SK-N-SH treated with all-trans-retinoic acid at 6 μM for 48 hours (cell line): Measurements from ENCODE around the gene PJA2.

Experiments
- BACH2 ChIP-seq: fragments of 250-450 bp; sonication (Bioruptor Pico); IDR thresholded peaks from 2 replicates; pipeline ENCODE4 v1.9.0; 2021; ENCODE audit warnings: mild to moderate bottlenecking, borderline replicate concordance
- CREB5 ChIP-seq: fragments of 250-450 bp; sonication (Bioruptor Pico); IDR thresholded peaks from 2 replicates; pipeline ENCODE4 v1.5.1; 2020; ENCODE audit warnings: low read depth, mild to moderate bottlenecking, moderate library complexity
- ISL1 ChIP-seq: fragments of 250-450 bp; sonication (Bioruptor Pico); IDR thresholded peaks from 2 replicates; pipeline ENCODE4 v2.1.2; 2022; ENCODE audit warnings: mild to moderate bottlenecking, moderate library complexity
- PATZ1 ChIP-seq: fragments of 250-450 bp; sonication (Bioruptor Pico); IDR thresholded peaks from 2 replicates; pipeline ENCODE4 v1.8.0; 2020; ENCODE audit warnings: mild to moderate bottlenecking, moderate library complexity, borderline replicate concordance
- PPARA ChIP-seq: fragments of 250-450 bp; sonication (Bioruptor Pico); IDR thresholded peaks from 2 replicates; pipeline ENCODE4 v1.5.0; 2020; ENCODE audit warnings: mild to moderate bottlenecking, borderline replicate concordance
- RARB ChIP-seq: fragments of 250-450 bp; sonication (Bioruptor Pico); IDR thresholded peaks from 2 replicates; pipeline ENCODE4 v1.8.0; 2021; ENCODE audit warnings: mild to moderate bottlenecking, moderate library complexity
- SNAI2 ChIP-seq: fragments of 250-450 bp; sonication (Bioruptor Pico); IDR thresholded peaks from 2 replicates; pipeline ENCODE4 v1.5.0; 2020; ENCODE audit warnings: mild to moderate bottlenecking, moderate library complexity
- TOX ChIP-seq: fragments of 250-450 bp; sonication (Bioruptor Pico); IDR thresholded peaks from 2 replicates; pipeline ENCODE4 v1.8.0; 2021; ENCODE audit warnings: mild to moderate bottlenecking, moderate library complexity, borderline replicate concordance
- TSHZ2 ChIP-seq: fragments of 250-450 bp; sonication (Bioruptor Pico); IDR thresholded peaks from 2 replicates; pipeline ENCODE4 v1.5.0; 2020; ENCODE audit warnings: mild to moderate bottlenecking, moderate library complexity
- ZFP3 ChIP-seq: fragments of 250-450 bp; sonication (Bioruptor Pico); IDR thresholded peaks from 2 replicates; pipeline ENCODE4 v1.5.0; 2020; ENCODE audit warnings: mild to moderate bottlenecking, moderate library complexity
- ZNF565 ChIP-seq: fragments of 450-650 bp; formaldehyde crosslinking; conservative IDR thresholded peaks from 2 replicates; pipeline ENCODE4 v1.5.0; 2020; ENCODE audit warnings: low read depth, mild to moderate bottlenecking, moderate library complexity
- ZNF8 ChIP-seq: fragments of 450-650 bp; formaldehyde crosslinking; IDR thresholded peaks from 2 replicates; pipeline ENCODE4 v1.5.0; 2020; ENCODE audit warnings: mild to moderate bottlenecking, moderate library complexity

GRCh38 chr5:109451146-109451545, 41.4 kb upstream of the PJA2 start:
- TF ChIP-seq ZFP3 (no peak), CREB5 (no peak), BACH2 (CRISPR knock-in tag) (no peak), ISL1 (CRISPR knock-in tag) (no peak), TOX (CRISPR knock-in tag) (no peak), PPARA (no peak), SNAI2 (CRISPR knock-in tag) (no peak), TSHZ2 (CRISPR knock-in tag) (no peak), PATZ1 (CRISPR knock-in tag) (no peak), ZNF8 (CRISPR knock-in tag) (no peak), ZNF565 (CRISPR knock-in tag) (no peak), RARB (no peak)
